Right ventricle myocardium inferior (tissue), 1 donor: ENCODE data around the gene SSBP2. TPM values are rescaled to one million over a fixed set of nuclear protein-coding genes. Genes with fewer than 3 reads are reported as not detected.
A peak's percentile ranks its signal among the peaks of the same experiment; 100 is the strongest.
"Not testable (repeated sequence)": the region's sequence is repeated elsewhere in the genome, so short reads cannot be mapped to it uniquely, and the experiment has no call there.

ENCODE experiments used
- ATAC-seq: fragments of 200-7000 bp; cut with Tn5 transposase; one replicate; pipeline ENCODE4 v1.9.1; 2020; ENCODE audit warnings: mild to moderate bottlenecking, moderate library complexity
- DNase-seq: peaks from one replicate; pipeline ENCODE4 v3.0.0; 2021; ENCODE audit errors: missing footprints
- intact Hi-C: fragments of 100-400 bp; cut with DNase I; formaldehyde crosslinking; loops from one replicate; pipeline ENCODE4 v1.11.0; 2022
- total RNA-seq: library from RNA; stranded (reverse); fragmentation: NEBNext Ultra II Directional; extraction: Animal tissue kit (Norgen Biotek cat#: 25700); gene quantifications from one replicate; pipeline ENCODE4 v1.2.1, GENCODE V29; 2021
- donor health status: DM: no; HTN: yes; CAD: no; lungs with severe emphysema.

The SSBP2 gene
- total RNA-seq, 1 donor from 2014 or later = 55.4 TPM

DNA sequence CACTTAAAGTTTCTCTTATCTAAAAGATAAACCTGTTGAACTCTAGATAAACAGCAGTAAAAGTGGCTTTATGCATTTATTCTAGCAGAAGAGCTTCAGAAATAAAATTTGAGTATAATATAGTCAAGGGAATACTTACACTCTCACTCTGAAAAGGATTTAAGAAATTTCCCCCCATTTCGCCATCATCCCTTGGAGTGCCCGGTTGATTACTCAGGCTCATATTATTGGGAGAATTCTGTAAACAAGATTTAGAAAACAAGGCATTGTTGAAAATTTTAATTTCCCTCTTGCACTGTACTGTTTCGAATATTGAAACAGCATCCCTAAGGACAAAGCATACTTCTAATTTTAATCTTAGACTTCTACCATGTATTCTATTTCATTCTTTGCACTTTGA lies 322.5 kb downstream of the SSBP2 start:
- intact Hi-C loops = loop anchor here (5.0 to 10.0 kb wide), 4 partner anchors 326 to 799 kb away; partner anchors contain the start of gene SSBP2
- DNase-seq (no peak), ATAC-seq (no peak)

DNA sequence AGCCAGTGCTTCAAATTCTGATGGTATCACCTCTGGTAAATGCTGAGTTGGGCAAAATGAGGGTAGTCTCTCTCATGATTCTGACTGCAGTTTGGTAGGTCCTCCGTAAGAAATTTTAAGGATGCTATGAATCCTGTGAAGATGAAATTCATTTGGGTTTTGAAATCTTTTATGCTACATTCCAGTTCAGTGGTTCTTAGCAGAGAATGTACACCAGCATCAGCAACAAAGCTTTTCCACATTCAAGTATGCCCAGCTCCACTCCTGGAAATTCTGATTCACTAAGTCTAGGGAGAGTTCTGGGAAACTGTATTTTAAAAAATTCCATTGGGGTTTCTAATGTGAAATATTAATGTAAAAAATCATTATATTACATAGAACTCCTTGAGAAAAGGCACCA lies 323.3 kb downstream of the SSBP2 start:
- intact Hi-C loops = loop anchor here (5.0 to 10.0 kb wide), 4 partner anchors 327 to 800 kb away; partner anchors contain the start of gene SSBP2
- ATAC-seq = no peak
- DNase-seq = no peak

DNA sequence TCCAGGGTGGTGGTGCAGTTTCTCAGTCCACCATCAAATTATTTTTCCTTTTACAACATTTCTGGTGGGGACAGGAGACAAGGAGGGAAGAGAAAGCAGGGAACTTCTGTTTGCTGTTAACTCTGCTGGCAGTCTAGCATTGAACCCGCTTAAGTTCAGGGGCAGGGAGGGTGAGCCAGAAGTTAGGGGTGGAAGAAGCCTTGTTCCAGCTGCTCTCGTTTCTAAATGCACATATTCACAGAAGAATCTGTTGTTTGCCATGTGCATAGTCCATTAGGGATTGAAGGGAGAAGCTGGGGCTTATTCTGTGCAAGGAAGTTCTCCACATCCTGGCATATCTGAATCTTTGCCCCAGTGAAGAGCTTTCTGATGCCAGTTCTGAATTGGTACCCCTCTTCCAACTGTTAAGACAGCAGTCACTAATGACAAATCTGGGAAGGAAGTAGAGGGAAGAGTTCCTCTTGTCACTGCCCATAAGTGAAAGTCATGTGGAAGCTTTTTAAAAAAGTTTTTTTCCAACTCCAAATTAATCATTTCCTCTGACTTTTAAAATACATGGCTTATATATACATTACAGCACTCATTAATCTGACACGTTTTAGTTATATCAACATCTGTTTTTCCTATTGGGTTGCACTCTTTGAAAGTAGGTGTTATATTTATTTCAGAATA lies 324.4 kb downstream of the SSBP2 start:
- ATAC-seq (peak; percentile 21), DNase-seq (no peak)
- intact Hi-C loops = loop anchor here (5.0 to 10.0 kb wide), 4 partner anchors 328 to 801 kb away; partner anchors contain the start of gene SSBP2

DNA sequence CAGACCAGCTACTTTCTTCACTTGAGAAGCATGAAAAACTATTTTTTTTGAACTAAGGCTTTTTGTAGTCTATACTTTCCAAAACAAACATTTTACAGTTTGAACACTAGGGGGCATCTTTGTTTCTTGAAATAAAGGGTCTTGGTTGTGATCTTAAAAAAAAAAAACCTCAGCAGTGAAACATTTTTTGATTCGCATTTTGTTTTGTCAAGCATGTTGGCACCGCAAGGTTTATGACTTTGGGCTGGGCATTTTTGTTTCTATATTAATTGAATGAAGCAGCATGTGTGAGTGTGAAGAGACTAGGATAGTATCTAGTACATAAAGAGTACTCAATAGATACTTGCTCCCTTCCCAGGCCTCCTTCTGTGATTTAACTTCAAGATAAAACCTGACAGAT lies 325.3 kb downstream of the SSBP2 start:
- ATAC-seq (no peak), DNase-seq (no peak)
- intact Hi-C loops = loop anchor here (5.0 to 10.0 kb wide), 4 partner anchors 329 to 802 kb away; partner anchors contain the start of gene SSBP2

DNA sequence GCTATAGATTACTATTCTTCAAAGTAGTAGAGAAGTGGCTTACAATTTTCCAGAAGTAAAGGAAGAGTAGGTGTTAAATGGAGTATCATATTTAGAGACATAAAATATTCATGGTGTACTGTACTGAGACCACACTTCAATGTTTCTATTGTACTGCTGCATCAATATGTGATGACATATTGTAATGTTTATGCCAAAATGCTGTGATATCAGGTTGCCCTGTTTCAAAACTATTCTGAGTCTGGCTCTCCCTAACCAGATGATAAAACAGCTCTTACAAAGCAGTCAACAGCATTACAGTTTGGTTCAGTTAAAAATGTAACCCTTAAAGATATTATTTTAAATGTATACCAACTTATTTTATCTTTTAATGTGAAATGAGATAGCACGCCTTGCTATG lies 326.2 kb downstream of the SSBP2 start:
- intact Hi-C loops = loop anchor here (5.0 to 10.0 kb wide), 4 partner anchors 330 to 803 kb away; partner anchors contain the start of gene SSBP2
- DNase-seq (no peak), ATAC-seq (no peak)

DNA sequence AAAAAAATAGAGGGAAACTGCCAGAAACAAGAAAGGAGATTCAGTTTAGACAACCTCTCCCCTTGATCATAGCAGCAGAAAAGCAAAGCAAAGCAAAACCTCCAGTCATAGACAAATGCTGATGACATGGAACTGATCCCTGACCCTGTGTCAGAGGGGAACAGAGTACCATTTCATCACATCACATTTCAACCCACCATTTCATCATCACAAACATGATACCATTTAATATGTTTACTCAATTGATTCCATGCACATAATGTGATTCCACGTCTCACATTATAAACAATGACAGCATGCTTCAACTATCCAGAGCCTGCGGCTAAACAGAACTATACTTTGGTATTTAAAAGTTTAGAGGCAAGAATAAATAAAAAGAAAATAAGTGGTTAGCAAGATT lies 328.2 kb downstream of the SSBP2 start:
- no peak for ATAC-seq
- intact Hi-C loops = loop anchor here (10.0 kb wide), 1 partner anchor 332 kb away; the partner anchor contains the start of gene SSBP2
- DNase-seq = no peak

DNA sequence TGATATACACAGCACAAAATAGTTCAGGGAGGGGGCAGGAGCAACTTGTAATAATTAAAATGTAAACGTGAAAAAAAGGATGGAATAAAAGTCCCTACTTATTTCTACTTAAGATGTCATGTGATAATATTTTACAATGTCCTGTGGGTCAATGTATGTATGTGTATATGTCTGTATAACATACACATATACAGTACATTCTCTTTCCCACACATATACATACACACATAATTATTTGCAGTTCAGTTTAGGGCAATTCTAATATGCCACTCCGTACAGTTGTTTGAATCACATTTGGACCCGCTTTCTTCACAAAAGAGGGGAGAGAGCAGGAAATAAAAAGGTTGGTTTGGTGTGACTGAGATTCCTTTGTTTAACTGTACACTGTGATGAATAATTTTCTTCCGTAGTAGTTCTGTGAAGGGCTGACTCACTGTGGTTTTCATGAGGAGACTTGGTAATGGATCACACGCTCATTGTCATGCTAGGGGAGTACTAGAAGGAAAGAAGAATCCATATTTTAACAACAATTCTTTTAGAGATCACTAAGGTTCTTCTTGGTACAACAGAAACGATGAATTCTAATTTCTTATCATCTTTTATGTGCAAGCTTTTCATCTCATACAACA lies 330.7 kb downstream of the SSBP2 start:
- intact Hi-C loops = loop anchor here (10.0 kb wide), 1 partner anchor 335 kb away; the partner anchor contains the start of gene SSBP2
- ATAC-seq = no peak
- no peak for DNase-seq

DNA sequence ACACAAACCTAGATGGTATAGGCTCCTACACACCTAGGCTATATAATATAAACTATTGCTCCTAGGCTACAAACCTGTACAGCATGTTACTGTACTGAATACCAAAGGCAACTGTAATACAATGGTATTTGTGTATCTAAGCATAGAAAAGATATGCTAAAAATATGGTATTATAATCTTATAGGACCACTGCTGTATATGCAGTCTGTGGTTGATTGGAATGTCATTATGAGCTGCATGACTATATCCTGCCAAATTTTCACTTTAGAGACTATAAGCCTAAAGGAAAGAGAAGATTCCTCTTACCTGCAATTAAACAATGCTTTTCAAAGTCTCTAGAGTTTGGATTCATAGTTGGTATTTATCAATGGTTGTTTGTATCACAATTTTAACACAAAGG lies 332.3 kb downstream of the SSBP2 start:
- DNase-seq = no peak
- no peak for ATAC-seq
- intact Hi-C loops = no loop called here

DNA sequence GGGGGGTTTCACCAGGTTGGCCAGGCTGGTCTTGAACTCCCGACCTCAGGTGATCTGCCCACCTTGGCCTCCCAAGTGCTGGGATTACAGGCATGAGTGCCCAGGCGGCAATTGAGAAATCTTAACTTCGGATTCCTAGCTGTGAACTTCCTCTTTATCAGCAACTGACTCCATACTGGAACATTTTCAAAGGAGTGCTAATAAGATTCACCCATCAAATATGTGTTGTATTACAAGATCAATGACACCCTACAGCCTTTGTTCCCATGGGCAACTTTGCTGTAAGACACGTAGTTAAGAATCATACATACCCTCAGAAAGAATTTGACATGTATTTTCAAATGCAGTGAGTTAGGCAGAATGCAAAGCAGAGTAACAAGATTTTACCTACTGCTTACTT lies 333.8 kb downstream of the SSBP2 start:
- DNase-seq (no peak), ATAC-seq (no peak)
- intact Hi-C loops = no loop called here

DNA sequence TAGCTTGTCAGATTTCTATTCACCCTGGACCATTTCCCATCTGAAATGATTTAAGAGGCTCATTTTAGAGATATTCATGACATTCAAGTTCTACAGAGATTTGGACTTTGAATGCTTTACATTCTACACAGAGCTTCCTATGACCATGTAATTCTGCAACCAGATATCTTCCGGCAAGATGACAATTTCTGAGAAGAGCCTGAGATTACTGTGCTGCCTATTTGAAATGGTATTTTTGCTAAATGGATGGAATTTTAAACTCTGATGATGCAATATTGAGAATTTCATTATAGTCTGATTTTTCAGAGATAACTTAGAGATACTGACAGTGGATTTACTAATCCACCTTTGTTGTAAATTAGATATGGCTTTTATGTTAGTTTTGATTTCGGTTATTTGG lies 341.0 kb downstream of the SSBP2 start:
- ATAC-seq (no peak), DNase-seq (no peak)
- intact Hi-C loops = no loop called here

DNA sequence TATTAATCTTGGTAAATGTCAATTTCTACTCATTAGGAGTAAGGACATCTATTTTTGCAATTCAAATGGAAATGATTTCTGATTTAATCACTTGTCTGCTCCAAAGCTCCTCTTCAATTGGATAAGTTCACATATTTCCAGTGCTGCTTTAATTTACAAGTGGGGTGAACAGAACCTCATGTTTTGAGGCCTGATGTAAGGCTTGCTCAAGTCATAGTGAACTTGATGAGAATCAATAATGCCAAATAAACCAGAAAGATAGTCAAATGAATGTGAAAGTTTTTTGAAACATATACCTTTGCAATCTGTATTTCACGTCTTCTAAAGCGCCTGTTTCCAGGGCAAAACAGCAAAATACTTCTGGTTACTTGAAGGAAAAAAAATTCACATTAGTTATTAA lies 341.5 kb downstream of the SSBP2 start:
- ATAC-seq (no peak), DNase-seq (no peak)
- intact Hi-C loops = no loop called here

DNA sequence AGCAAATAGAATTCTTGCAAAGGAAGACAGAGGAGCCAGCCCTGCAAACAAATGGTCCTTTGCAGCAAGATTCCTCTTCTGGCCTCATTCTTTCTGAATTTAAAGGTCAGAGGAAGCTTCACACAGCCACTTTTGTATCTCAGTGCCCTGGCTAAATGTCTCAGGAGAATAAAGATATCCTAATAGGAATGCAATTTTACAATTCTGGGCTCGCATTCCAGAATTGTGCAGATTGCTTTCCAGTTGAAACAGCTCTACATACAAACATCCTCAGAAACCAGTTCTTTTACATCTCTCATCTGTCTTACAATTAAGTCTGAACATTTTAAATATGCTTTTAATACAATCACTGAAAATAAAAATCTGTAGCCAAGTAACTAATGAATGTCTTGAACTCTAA lies 342.4 kb downstream of the SSBP2 start:
- no peak for ATAC-seq
- intact Hi-C loops = no loop called here
- no peak for DNase-seq

DNA sequence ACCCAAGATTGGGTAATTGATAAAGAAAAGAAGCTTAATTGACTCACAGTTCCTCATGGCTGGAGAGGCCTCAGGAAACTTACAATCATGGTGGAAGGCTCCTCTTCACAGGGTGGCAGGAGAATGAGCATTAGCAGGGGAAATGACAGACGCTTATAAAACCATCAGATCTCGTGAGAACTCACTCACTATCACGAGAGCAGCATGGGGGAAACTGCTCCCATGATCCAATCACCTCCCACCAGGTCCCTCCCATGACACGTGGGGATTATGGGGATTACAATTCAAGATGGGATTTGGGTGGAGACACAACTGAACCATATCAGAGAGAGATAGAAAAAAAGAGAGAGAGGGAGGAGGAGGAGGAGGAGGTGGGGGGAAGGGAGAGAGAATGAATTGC lies 343.1 kb downstream of the SSBP2 start:
- ATAC-seq, intact Hi-C loops: not testable (repeated sequence)

DNA sequence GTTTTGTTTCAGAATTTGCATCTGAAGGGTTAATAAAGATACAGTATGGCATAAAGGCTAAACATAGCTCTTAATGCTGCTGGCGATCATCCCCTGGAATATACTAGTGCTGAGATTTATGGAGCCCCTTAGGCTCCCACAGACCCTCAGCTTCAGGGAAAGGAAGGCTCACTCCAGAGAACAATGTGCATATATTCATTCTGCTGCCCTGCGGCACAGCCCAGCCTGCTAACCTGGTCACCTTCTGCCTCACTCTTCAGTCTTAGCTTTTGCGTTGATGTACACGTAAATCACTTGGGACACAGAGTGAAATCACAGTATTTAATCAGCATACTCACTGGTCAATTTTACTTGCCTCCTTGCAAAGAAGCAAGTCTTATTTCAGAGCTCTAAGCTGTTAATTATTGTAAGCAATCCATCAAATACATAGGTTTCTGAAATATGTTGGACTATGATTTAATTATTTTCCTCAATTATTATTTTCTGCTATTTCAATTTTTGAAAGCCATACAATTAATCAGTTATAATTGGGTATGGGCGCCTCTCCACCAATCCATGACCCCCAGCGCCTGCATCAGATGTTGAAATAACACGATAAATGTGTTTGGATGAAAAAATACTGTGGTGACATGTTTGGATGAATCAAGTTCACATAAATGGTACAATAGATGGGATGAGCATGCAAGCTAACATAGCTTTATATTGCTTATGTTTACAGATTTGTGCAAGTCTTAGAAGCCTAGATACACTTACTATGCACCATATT lies 345.6 kb downstream of the SSBP2 start:
- ATAC-seq = no peak
- no peak for DNase-seq
- intact Hi-C loops = no loop called here

More for the DNA sequence above, 343.1 kb downstream of the SSBP2 start:
- not testable (repeated sequence) for DNase-seq

DNA sequence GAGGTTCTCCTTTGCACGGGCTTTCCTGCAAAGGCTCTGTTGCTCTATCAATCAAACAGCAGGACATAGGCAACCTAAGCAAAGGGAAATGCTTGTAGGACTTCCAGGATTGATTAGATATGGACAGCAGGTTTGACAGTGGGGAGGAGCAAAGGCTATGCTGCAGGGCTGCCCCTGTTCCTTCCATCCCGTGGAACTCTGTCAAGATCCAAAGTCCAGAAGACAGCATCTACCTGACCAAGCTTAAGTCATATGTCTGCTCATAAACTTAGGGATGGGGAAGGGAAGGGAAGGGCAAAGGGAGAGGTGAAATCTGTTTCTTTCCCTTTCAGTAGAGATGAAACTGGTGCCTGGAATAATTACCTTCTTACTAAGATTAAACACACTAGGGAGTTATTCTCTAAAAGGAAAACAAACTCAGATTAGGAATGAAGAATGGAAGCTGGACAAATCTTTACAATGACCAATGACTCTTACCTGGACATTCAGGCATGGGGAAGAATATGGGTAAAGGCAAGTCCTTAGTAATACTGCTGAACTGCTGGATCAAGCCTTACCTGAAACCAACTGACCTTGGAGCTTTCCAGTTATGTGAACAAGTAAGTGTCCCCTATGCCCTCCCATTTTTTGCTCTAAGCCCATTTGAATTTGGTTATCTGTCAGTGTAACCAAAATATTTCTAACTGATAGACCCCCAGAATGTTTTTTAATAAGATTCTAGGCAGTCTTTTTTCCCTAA lies 348.5 kb downstream of the SSBP2 start:
- intact Hi-C loops = no loop called here
- DNase-seq (no peak), ATAC-seq (no peak)

DNA sequence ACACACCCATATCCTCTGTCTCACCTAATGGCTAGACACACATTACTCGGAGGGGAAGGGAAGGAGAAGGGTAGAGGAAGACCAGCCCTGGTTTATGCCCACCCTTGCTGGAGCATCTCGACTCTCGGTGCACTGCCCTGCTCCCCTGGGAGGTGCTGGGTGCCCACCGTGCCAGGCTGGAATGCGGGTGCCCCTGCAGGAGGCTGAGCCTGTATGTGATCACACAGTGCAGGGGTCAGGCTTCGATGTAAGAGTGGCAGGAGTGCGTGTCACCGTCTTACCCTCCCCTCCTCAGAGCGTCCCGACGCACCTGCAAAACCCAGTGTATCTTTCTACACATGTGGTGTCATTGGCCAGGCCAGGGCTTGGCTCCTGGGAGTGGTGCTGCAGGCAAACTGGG lies 349.6 kb downstream of the SSBP2 start:
- ATAC-seq (no peak), DNase-seq (no peak)
- intact Hi-C loops = no loop called here

DNA sequence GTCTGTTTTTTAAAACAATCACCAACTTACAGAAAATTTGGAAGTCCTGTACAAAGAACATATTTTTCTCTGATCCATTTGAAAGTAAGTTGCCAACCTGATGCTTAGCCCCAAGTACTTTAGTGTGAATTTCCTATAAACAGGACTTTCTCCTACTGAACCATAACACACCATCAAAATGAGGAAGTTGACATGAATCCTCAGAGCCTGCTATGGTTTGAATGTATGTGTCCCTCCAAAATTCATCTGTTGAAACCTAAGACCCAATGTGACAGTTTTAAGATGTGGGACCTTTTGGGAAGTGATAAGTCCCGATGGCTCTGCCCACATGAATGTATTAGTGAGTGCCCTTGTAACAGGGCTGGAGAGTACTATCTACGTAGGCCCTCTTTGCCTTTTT lies 350.5 kb downstream of the SSBP2 start:
- no peak for DNase-seq
- ATAC-seq = no peak
- intact Hi-C loops = no loop called here

DNA sequence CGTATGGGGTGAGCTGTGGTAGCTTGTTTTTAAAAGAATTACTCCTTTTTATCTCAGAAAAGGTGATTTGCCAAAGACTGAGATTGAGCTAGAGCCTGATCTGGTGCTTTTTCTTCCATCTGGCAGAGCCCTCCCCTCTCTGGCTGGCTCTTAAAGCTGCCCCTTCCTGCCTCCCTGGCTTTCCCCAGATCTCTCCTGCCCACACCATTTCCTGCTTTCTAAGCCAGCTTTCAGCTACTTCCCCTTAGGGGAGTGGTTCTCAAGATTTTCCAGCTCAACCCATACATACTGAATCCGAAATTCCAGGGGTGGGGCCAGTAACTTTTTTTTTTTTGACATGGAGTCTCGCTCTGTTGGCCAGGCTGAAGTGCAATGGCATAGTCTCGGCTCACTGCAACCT lies 352.2 kb downstream of the SSBP2 start:
- intact Hi-C loops = no loop called here
- DNase-seq = no peak
- no peak for ATAC-seq

DNA sequence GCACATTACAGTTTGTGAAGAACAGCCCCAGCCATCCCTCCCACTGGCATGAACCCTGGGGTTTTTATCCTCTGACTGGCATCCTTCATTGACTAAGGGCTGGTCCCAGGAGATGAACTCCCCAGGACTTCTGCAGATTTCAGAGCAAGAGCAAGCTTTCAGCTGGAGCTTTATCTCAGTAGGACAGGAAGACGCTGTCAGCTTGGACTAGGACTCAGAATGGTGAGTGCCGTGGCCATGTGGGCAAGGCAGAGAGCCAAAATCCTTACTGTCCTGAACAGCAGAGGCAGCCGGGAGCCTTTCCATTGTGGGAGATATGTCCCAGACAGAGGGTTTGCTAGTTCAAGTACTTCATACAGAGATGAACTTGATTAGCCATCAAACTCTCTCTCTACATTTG lies 353.7 kb downstream of the SSBP2 start:
- intact Hi-C loops = no loop called here
- ATAC-seq (peak; percentile 51), DNase-seq (no peak)
